ENCODE results near the gene TMEM129.

GRCh38 chr4:1753697-1754311, 32.7 kb upstream of the TMEM129 start:
- no peak for TF ChIP-seq CTCF (conservative IDR thresholded peaks at IDR 0.05 in 1 of 2, IDR thresholded peaks at IDR 0.05 in 1 of 2; ENCODE audit: low read depth in 1 of 2, low read length in 2 of 2)
- no peak for TF ChIP-seq EZH2 (IDR thresholded peaks at IDR 0.05; ENCODE audit: low read length, missing control alignments)
